ENCODE measurements around the gene NUP85. TPM values are rescaled to one million over a fixed set of nuclear protein-coding genes. Genes with fewer than 3 reads are reported as not detected.

NUP85 gene
- total RNA-seq, 2 experiments from 2014 or later: 140 to 172 TPM

DNA sequence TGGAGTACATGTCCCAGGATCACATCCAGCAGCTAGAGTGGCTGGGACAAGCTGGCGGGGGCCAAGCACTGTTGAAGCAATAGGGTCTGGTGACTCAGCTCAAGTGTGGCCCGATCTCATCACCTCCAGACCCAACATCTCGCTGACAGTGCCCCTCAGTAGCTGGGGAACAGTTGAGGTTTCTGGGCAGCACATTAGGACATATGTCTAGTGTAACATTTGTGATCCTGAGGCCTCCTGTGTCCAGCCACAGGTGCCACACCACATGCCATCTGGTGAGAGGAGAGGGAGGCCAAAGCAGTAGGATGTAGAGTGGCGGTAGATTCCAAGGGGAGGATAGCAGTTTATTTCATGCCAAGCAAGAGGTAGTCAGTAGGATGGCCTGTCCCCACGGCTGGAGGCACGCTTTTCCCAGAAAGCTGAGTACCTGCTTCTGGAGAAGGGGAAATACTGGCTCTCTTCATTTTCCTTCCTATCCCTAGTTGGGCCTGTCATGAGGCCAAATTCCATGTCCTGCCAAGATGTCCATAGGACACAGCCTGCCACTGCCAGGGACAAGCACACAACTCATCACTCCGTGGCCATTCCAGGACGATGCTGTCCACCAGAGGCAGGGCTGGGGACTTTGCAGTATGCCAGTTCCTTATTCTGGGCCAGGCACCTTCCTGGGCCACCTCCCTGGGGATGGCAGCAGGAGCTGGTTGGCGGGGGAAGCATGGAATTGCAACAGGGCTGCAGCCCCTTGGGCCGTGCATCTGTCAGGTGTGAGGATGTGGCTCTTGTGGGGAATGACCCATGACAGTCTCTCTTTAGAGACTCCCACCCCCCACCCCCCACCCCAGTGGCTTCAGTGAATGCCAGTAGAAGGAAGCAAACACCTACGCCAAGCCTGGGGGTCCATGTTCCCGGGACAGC lies 31.9 kb downstream of the NUP85 start:
- no peaks in the 10 kb centered on the region for H3K27me3 Mint-ChIP-seq
- H3K9me3 Mint-ChIP-seq: no peaks in the 10 kb centered on the region
- peaks cover 14% of the 10 kb centered on the region for H3K4me1 Mint-ChIP-seq
- no peak overlapping the region for H3K4me3 Mint-ChIP-seq
- DNase-seq: no peak
- no peak overlapping the region for H3K27ac Mint-ChIP-seq
- H3K36me3 Mint-ChIP-seq (ENCODE audit: low read depth): peaks cover 63% of the 10 kb centered on the region
- CTCF ChIA-PET: interaction anchor here (0.9 to 4.3 kb wide), 5 partner anchors 24 to 226 kb away, joined by 3 to 14 read pairs (median 3); partner anchors contain the start of genes GGA3, MRPS7 and SLC25A19
- POLR2A ChIA-PET: interaction anchor here (0.6 kb wide), 1 partner anchor 16 kb away, joined by 3 read pairs; no protein-coding TSS in a partner anchor

DNA sequence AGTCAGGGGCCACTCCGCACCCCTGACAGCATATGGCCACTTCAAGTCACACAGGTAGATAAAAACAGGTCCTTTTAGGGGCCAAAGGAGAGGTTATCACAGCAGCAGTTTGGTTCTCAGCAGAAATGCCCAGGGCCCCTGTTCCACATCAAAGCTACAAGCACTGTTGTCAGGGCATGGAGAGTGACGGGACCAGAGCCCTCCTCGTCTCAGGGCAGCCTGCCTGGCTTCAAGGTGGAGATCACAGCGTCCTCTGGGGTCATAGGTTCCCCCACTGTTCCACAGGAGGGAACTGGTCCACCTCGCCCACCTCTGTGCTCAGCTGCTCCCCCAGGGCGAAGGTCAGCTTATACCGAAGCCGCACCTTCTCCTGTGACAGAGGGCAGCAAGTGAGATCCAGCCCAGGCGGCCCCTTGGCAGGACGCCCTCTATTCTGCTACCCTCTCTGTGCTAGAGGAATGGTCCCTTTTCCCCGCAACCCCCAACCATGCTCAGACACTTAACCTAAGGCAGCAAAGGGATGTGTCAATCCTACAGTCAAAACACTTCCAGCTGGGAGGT lies 32.6 kb downstream of the NUP85 start:
- H3K27me3 Mint-ChIP-seq: no peaks in the 10 kb centered on the region
- H3K9me3 Mint-ChIP-seq: no peaks in the 10 kb centered on the region
- POLR2A ChIA-PET: no interaction called here
- CTCF ChIA-PET: interaction anchor here (1.0 to 5.3 kb wide), 5 partner anchors 12 to 124 kb away, joined by 3 to 24 read pairs (median 7); partner anchors contain the start of genes GGA3 and SLC25A19
- H3K4me3 Mint-ChIP-seq: no peak overlapping the region
- no peak for DNase-seq
- H3K36me3 Mint-ChIP-seq (ENCODE audit: low read depth): peaks cover 59% of the 10 kb centered on the region
- peaks cover 20% of the 10 kb centered on the region for H3K4me1 Mint-ChIP-seq
- H3K27ac Mint-ChIP-seq: no peak overlapping the region

DNA sequence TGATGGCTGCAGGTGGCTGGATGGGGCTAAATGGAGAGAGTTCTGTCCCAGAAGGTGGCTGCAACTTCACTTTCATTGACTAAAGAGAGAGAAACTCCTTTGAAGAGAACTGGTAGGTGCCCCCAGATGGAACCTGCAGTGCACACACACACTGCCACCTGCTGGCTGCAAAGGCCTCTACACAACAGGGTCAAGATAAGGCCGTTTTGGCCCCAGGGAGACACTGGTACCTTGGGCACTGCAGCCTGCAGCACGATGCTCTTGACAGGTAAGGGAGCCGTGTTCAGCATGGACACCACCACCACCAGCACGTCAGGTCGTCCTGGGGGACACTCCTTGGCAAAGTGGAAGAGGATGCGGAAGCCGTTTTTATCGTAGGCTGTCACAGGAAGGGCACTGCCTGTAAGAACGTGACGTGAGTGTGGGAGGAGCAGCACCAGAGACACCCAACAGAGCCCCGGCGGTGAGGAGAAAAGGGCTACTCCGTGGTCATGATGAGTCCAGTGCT lies 33.3 kb downstream of the NUP85 start:
- H3K27me3 Mint-ChIP-seq: no peaks in the 10 kb centered on the region
- peak; percentile 65 for DNase-seq
- ChIA-PET POLR2A (interaction anchor here (0.6 kb wide), 1 partner anchor 130 kb away, joined by 3 read pairs; no protein-coding TSS in a partner anchor), CTCF (interaction anchor here (1.0 to 5.3 kb wide), 10 partner anchors 9 to 167 kb away, joined by 3 to 24 read pairs (median 6); partner anchors contain the start of genes GGA3 and GRB2)
- peak overlapping the region; percentile 84 for H3K27ac Mint-ChIP-seq
- H3K9me3 Mint-ChIP-seq: no peaks in the 10 kb centered on the region
- no peak overlapping the region for H3K4me3 Mint-ChIP-seq
- H3K36me3 Mint-ChIP-seq (ENCODE audit: low read depth): peaks cover 62% of the 10 kb centered on the region
- H3K4me1 Mint-ChIP-seq: peaks cover 25% of the 10 kb centered on the region

DNA sequence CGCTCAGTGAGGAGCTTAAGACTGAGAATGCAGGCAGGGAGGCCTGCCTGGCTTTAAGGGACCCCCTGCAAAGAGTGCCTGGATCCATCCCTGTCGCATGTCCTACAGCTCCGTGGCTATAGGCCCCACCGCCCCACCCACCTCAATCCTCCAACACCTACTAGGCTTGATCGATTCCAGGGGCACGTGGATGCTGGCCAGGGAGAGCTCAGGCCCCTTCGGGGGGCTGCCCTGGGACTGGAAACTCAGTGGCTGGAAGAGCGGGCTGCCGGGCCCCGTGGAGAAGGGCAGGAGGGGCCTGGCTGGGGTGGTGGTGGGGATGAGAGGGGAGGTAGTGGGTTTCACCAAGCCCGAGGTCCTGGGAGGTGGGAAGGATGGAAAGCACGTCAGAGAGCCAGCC lies 33.7 kb downstream of the NUP85 start:
- H3K27me3 Mint-ChIP-seq: no peaks in the 10 kb centered on the region

DNA sequence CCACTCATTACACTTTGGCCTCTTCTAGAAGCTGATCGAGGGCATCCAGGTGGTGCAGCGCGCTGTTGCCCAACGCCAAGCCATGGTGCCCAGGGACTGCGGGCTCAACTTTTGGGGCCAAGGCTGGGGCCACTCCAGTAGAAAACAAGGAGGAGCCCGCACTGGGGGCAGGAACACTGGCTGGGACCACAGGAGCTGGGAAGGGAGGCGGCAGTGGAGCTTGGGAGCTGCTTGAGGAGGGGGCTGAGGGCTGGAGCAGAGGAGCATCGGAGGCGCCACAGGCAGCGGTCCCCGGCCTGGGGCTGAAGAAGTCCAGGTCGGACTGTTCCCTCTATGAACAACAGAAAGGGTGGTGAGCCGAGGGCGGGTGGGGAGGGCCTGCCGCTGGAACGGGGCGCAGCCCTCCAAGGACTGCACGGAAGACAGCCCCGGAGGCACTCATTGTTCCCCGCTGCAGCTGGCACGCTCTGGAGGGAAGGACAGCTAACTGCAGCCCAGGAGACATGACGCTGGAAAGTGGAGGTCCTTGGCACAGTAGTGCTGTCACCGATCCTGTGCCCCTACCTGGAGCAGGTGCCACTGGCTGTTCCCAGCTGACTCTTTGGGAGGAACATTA lies 34.4 kb downstream of the NUP85 start:
- Mint-ChIP-seq H3K4me3 (no peak overlapping the region), H3K36me3 (ENCODE audit: low read depth) (peaks cover 61% of the 10 kb centered on the region), H3K9me3 (no peaks in the 10 kb centered on the region), H3K27ac (peak overlapping the region; percentile 25), H3K27me3 (no peaks in the 10 kb centered on the region), H3K4me1 (peaks cover 35% of the 10 kb centered on the region)
- no peak for DNase-seq
- ChIA-PET CTCF (interaction anchor here (0.6 to 5.3 kb wide), 16 partner anchors 8 to 280 kb away, joined by 3 to 24 read pairs (median 4); partner anchors contain the start of genes ATP5PD, GGA3, GRB2 and MIF4GD), POLR2A (interaction anchor here (0.6 kb wide), 1 partner anchor 1141 kb away, joined by 5 read pairs; no protein-coding TSS in a partner anchor)

More for the DNA sequence above, 33.7 kb downstream of the NUP85 start:
- Mint-ChIP-seq H3K4me3 (no peak overlapping the region), H3K27ac (no peak overlapping the region), H3K9me3 (no peaks in the 10 kb centered on the region), H3K36me3 (ENCODE audit: low read depth) (peaks cover 62% of the 10 kb centered on the region), H3K4me1 (peaks cover 29% of the 10 kb centered on the region)
- no peak for DNase-seq
- ChIA-PET POLR2A (interaction anchor here (0.6 kb wide), 1 partner anchor 130 kb away, joined by 3 read pairs; no protein-coding TSS in a partner anchor), CTCF (interaction anchor here (0.8 to 5.3 kb wide), 11 partner anchors 8 to 279 kb away, joined by 3 to 24 read pairs (median 4); partner anchors contain the start of genes GGA3, GRB2 and MRPS7)

DNA sequence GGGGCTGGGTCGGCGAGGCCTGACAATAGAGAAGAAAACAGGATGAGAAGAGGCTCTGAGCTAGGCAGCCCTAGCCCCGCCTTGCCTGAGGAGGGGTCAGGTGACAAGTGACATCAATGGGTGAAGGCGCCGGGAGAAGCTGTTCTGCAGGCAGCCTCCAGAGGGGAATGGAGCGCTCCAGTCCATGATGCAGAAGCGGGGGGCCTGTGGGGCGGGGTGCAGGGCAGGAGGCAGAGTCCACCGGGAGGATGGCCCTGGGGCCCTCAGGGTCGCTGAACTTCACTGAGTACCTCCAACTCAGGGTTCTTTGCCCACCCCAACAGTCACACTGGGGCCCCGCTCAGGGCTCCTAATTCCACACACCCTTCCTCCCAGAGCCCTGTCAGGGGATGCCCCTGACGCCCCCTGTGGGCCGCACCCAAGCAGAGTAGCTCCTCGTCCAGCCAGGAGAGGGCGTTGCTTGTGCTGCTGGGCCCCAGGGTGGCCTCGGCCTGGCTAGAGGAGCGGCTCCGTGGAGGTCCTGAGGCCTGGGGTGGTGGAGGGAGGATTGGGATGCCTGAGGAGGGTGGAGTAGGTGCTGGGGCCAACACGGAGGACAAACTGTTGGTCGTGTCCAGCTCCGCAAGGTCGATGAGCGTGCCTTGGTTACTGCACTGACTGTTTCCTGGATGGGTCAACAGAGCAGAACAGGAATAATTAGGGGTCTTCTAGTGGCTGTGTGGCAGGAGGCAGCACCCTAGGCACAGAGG lies 35.1 kb downstream of the NUP85 start:
- Mint-ChIP-seq H3K27me3 (no peaks in the 10 kb centered on the region), H3K4me3 (no peak overlapping the region), H3K27ac (peak overlapping the region; percentile 76), H3K36me3 (ENCODE audit: low read depth) (peaks cover 59% of the 10 kb centered on the region), H3K4me1 (peaks cover 39% of the 10 kb centered on the region), H3K9me3 (no peaks in the 10 kb centered on the region)
- peak; percentile 40 for DNase-seq
- ChIA-PET POLR2A (interaction anchor here (0.6 kb wide), 1 partner anchor 1140 kb away, joined by 5 read pairs; no protein-coding TSS in a partner anchor), CTCF (interaction anchor here (0.6 to 5.3 kb wide), 12 partner anchors 10 to 194 kb away, joined by 3 to 24 read pairs (median 6); partner anchors contain the start of genes ATP5PD, GGA3, GRB2 and MIF4GD)

DNA sequence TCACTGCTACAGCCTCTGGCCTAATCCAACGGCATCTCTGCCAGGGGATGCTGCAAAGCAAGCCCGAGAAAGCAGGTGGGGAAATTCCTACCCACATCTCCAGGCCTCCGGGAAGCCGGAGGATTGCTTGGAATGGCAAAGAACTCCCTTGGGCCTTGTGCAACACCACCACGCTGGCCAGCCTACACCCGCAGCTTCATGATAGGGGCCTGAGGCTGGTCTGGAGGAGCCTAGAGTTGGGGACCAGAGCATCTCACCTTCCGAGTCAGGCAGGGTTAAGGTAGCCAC lies 35.6 kb downstream of the NUP85 start:
- CTCF ChIA-PET: interaction anchor here (1.0 to 5.3 kb wide), 6 partner anchors 9 to 165 kb away, joined by 3 to 24 read pairs (median 5); partner anchors contain the start of genes GRB2 and MIF4GD
- Mint-ChIP-seq H3K27ac (no peak overlapping the region), H3K4me3 (no peak overlapping the region), H3K9me3 (no peaks in the 10 kb centered on the region), H3K27me3 (no peaks in the 10 kb centered on the region), H3K4me1 (peaks cover 44% of the 10 kb centered on the region), H3K36me3 (ENCODE audit: low read depth) (peaks cover 63% of the 10 kb centered on the region)
- POLR2A ChIA-PET: no interaction called here
- no peak for DNase-seq

DNA sequence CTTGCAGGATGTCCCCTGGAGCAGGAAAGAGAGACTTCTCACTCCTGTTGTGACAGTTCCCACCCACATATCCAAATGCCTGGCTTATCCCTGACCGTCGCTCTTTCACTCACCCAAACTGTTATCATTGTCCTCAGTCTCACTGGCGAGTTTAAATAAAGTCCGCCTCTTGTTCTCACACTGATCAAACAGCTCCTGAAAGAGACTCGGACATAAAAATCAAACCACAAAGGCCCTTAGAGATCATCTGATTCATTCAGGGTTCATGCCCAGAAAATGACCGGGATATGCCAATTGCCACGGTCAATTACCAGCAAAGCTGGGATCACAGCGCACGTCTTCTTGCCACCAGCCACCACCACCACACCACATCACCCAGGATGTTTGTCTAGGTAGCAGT lies 36.0 kb downstream of the NUP85 start:
- no peaks in the 10 kb centered on the region for H3K9me3 Mint-ChIP-seq
- no peaks in the 10 kb centered on the region for H3K27me3 Mint-ChIP-seq
- peaks cover 45% of the 10 kb centered on the region for H3K4me1 Mint-ChIP-seq
- ChIA-PET POLR2A (no interaction called here), CTCF (interaction anchor here (1.2 to 5.3 kb wide), 8 partner anchors 9 to 164 kb away, joined by 3 to 24 read pairs (median 6); partner anchors contain the start of genes GGA3, GRB2, MIF4GD and MRPS7)
- no peak for DNase-seq
- H3K27ac Mint-ChIP-seq: no peak overlapping the region
- no peak overlapping the region for H3K4me3 Mint-ChIP-seq
- peaks cover 62% of the 10 kb centered on the region for H3K36me3 Mint-ChIP-seq (ENCODE audit: low read depth)

DNA sequence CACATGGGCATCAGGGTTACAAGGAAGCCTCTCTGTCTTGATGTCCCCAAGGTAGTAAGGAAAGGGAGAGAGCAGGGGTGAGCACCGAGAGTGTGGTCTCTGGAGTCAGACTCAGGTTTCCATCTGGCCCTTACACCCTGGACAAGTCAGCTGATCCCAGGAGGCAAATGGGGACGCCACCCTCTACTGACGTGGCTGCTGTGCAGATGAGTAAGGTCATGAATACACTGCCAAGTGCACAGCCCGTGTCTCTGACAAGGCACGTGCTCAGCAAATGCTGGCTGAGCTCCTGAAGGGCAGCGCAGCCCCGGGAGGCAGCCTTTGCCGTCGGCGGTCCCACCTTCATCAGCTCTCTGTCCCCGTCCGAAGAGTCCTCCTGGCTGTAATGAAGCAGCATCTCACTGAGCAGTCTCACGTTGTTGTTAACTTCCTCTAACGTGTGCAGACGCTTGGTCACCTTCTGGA lies 36.5 kb downstream of the NUP85 start:
- no peak overlapping the region for H3K4me3 Mint-ChIP-seq
- H3K4me1 Mint-ChIP-seq: peaks cover 48% of the 10 kb centered on the region
- no peak for DNase-seq
- no peaks in the 10 kb centered on the region for H3K9me3 Mint-ChIP-seq
- H3K27me3 Mint-ChIP-seq: no peaks in the 10 kb centered on the region
- peaks cover 61% of the 10 kb centered on the region for H3K36me3 Mint-ChIP-seq (ENCODE audit: low read depth)
- CTCF ChIA-PET: interaction anchor here (0.6 to 5.3 kb wide), 9 partner anchors 8 to 158 kb away, joined by 3 to 24 read pairs (median 3); partner anchors contain the start of genes GGA3, MIF4GD and MRPS7
- H3K27ac Mint-ChIP-seq: peak overlapping the region; percentile 71
- POLR2A ChIA-PET: no interaction called here

DNA sequence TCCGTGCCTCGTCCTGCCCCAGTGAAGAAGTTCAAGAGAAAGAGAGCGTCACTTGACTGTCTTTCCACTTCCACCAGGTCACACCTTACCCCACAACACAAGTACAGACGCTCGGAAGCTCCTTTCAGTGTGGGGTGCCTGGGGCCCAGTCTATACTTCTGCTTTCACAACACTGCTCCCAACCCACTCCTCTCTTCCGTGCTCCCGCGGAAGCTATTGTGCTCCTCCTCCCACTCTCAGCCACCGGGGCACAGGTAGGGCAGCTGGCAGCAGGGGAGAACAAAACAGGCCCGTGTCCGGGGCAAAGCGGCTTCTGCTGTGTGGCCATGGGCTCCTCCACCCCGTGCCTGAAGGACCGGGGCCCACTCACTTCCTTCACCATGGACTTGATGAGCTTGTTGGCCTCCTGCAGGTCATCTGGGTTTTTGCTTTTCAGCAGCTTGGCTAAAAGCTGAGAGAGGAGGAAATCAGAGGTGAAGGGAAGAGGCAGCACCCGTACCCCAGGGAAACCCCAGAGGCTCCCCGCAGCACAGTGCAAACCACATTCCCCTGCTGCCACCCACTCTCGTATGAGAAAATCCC lies 37.1 kb downstream of the NUP85 start:
- DNase-seq: no peak
- no peak overlapping the region for H3K4me3 Mint-ChIP-seq
- peak overlapping the region; percentile 71 for H3K27ac Mint-ChIP-seq
- no peaks in the 10 kb centered on the region for H3K27me3 Mint-ChIP-seq
- H3K36me3 Mint-ChIP-seq (ENCODE audit: low read depth): peaks cover 59% of the 10 kb centered on the region
- CTCF ChIA-PET: interaction anchor here (0.6 to 5.3 kb wide), 10 partner anchors 8 to 158 kb away, joined by 3 to 24 read pairs (median 3); partner anchors contain the start of genes GGA3, MIF4GD and MRPS7
- peaks cover 48% of the 10 kb centered on the region for H3K4me1 Mint-ChIP-seq
- POLR2A ChIA-PET: no interaction called here
- H3K9me3 Mint-ChIP-seq: no peaks in the 10 kb centered on the region

DNA sequence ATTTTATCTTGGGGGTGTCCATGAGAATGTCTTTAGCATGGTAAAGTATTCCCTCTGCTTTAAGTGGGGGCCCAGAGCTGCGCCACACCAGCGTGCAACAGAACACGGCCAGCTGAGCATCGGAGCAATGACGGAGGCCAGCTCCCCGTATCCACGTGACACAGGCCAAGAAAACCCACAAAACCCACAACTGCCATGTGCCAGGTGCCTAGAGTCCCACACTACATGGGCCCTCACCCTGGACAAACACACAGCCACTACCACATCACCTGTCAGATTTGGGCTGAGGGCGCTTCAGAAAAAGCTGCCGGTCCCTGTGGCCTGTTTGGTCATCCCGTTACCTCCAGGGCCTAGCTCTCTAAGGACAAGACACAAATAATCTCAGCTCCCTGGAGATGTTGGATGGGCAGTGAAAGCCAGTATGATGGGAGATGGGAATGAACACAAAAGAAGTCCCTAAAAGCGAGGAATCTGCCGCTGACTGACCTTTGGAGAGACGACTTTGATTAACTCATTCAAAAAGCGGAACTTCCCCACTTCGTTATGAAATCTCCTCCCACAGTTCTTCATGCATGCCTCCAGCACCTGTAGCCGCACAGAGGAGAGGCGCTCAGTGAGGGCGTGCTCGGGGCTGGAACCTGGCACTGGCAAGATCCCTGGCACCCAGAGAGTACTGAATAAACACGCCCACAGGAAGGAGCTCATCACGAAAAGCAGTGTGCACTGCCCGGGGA lies 38.8 kb downstream of the NUP85 start:
- no peaks in the 10 kb centered on the region for H3K27me3 Mint-ChIP-seq
- H3K9me3 Mint-ChIP-seq: no peaks in the 10 kb centered on the region
- H3K4me3 Mint-ChIP-seq: no peak overlapping the region
- CTCF ChIA-PET: interaction anchor here (0.6 to 2.4 kb wide), 9 partner anchors 15 to 283 kb away, joined by 3 to 12 read pairs (median 3); partner anchors contain the start of genes GGA3, MIF4GD and MRPS7
- peaks cover 45% of the 10 kb centered on the region for H3K4me1 Mint-ChIP-seq
- peaks cover 51% of the 10 kb centered on the region for H3K36me3 Mint-ChIP-seq (ENCODE audit: low read depth)
- POLR2A ChIA-PET: no interaction called here
- no peak overlapping the region for H3K27ac Mint-ChIP-seq
- no peak for DNase-seq

Measured in activated CD4-positive, alpha-beta T cell treated with anti-CD3 and anti-CD28 coated beads, Interleukin-2, amount 10 ng/mL, durations not matched to agents 7 days and 5 days (primary cell).